Right lobe of liver (tissue), 4 donors: Measurements from ENCODE around the gene AGBL3.

Experiments
- CTCF ChIP-seq, 4 donors: fragments of 200-600 bp in 3 of 4; fragments of 450-650 bp in 1 of 4; IDR thresholded peaks; one replicate each; pipeline versions ENCODE4 v1.5.1 to v1.8.0; 2016 to 2022; ENCODE audit warnings: antibody characterized with exemption in 4 of 4, mild to moderate bottlenecking in 2 of 4
- POLR2A ChIP-seq: fragments of 450-650 bp; IDR thresholded peaks from one replicate; pipeline ENCODE4 v1.6.1; 2017; ENCODE audit warnings: antibody characterized with exemption, mild to moderate bottlenecking
- donor health status: DM: no; HTN: no; CAD: no.
- donor health status: DM: no; HTN: no; CAD: no.
- donor health status: DM: no; HTN: yes; CAD: no.

DNA sequence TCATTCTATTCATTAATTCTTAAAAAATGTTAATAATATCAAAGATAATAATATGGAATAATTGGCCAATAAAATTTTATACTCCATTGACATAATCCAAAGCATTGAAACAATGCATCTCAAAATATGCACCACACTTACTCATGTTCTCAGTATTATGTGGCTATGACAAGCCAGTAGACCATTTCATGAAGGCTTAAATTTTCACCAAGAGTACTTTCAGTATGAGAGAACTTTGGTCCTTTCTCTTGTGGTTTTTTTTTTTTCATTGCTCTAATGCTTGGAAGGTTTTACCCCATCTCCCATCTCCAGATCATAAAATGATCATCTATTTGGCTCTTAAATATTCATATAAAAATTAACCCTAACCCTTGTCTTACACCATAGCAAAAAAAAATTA is 116.1 kb downstream of the AGBL3 start:
- TF ChIP-seq POLR2A (no peak), CTCF (IDR thresholded peaks at IDR 0.05) (no peak)
